ENCODE results near the gene OIT3.

- TF ChIP-seq, protein P1, sequence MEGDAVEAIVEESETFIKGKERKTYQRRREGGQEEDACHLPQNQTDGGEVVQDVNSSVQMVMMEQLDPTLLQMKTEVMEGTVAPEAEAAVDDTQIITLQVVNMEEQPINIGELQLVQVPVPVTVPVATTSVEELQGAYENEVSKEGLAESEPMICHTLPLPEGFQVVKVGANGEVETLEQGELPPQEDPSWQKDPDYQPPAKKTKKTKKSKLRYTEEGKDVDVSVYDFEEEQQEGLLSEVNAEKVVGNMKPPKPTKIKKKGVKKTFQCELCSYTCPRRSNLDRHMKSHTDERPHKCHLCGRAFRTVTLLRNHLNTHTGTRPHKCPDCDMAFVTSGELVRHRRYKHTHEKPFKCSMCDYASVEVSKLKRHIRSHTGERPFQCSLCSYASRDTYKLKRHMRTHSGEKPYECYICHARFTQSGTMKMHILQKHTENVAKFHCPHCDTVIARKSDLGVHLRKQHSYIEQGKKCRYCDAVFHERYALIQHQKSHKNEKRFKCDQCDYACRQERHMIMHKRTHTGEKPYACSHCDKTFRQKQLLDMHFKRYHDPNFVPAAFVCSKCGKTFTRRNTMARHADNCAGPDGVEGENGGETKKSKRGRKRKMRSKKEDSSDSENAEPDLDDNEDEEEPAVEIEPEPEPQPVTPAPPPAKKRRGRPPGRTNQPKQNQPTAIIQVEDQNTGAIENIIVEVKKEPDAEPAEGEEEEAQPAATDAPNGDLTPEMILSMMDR (IDR thresholded peaks at IDR 0.05) = no peak
- TF ChIP-seq ZFX (IDR thresholded peaks at IDR 0.05; ENCODE audit: borderline replicate concordance) = no peak
Observed at GRCh38 chr10:72924351-72924750, 30.8 kb downstream of the OIT3 start.

Measured in 22Rv1 (cell line).